Measurements from ENCODE around the gene TDP2. TPM values are rescaled to one million over a fixed set of nuclear protein-coding genes. Genes with fewer than 3 reads are reported as not detected.

The TDP2 gene
- total RNA-seq, 1 experiment from 2014 or later, result 33.6 TPM

GRCh38 chr6:24621626-24622289 lies 44.9 kb downstream of the TDP2 start:
- POLR2A ChIA-PET, result no interaction called here
- ATAC-seq, result no peak
- no peaks in the 10 kb centered on the region for H3K9me3 ChIP-seq (ENCODE audit: control insufficient read depth, insufficient read depth, low read depth, low read length)
- intact Hi-C loops (cut with micrococcal nuclease; ENCODE audit: unreplicated experiment), result no loop called here
- DNase-seq (ENCODE audit: low read depth, low spot score), result no peak
- CTCF ChIA-PET, result no interaction called here
- no peak overlapping the region for H3K27ac ChIP-seq (ENCODE audit: low read length)
- TF ChIP-seq TCF7L2 (IDR thresholded peaks at IDR 0.05; ENCODE audit: low read depth, low read length), result no peak
- no peak for TF ChIP-seq SIN3A (IDR thresholded peaks at IDR 0.05; ENCODE audit: borderline replicate concordance, insufficient read depth, low read depth, low read length)
- no peak for TF ChIP-seq POLR2AphosphoS5 (IDR thresholded peaks at IDR 0.05; ENCODE audit: low read depth, low read length)
- no peak for TF ChIP-seq CTCF (IDR thresholded peaks at IDR 0.05)
- no peak for TF ChIP-seq REST (IDR thresholded peaks at IDR 0.05; ENCODE audit: insufficient read depth in 1 of 2, low read depth in 2 of 2, low read length in 1 of 2)
- BruUV-seq (replicated peaks), result no TSS peak
- H3K4me3 ChIP-seq (ENCODE audit: low read depth in 2 of 2, low read length in 2 of 2), result no peak overlapping the region
- in situ Hi-C loops (cut with HindIII; ENCODE audit: low pct_unique_long_range_greater_than_20kb, low sequenced_read_pairs), result no loop called here
- no peaks in the 10 kb centered on the region for H3K27me3 ChIP-seq (ENCODE audit: control insufficient read depth, insufficient read depth, low read length)
- no peaks in the 10 kb centered on the region for H3K4me1 ChIP-seq (ENCODE audit: control insufficient read depth, insufficient read depth, low read length)
- H3K36me3 ChIP-seq (ENCODE audit: control insufficient read depth, insufficient read depth, low read length), result no peaks in the 10 kb centered on the region

GRCh38 chr6:24620637-24621036 lies 46.1 kb downstream of the TDP2 start:
- H3K4me3 ChIP-seq (ENCODE audit: low read depth in 2 of 2, low read length in 2 of 2), result no peak overlapping the region
- ATAC-seq, result no peak
- H3K4me1 ChIP-seq (ENCODE audit: control insufficient read depth, insufficient read depth, low read length), result no peaks in the 10 kb centered on the region
- no peaks in the 10 kb centered on the region for H3K36me3 ChIP-seq (ENCODE audit: control insufficient read depth, insufficient read depth, low read length)
- ChIA-PET CTCF (no interaction called here), POLR2A (no interaction called here)
- TF ChIP-seq CTCF (IDR thresholded peaks at IDR 0.05) (no peak), SIN3A (IDR thresholded peaks at IDR 0.05; ENCODE audit: borderline replicate concordance, insufficient read depth, low read depth, low read length) (no peak), POLR2AphosphoS5 (IDR thresholded peaks at IDR 0.05; ENCODE audit: low read depth, low read length) (no peak), TCF7L2 (IDR thresholded peaks at IDR 0.05; ENCODE audit: low read depth, low read length) (no peak), REST (IDR thresholded peaks at IDR 0.05; ENCODE audit: insufficient read depth in 1 of 2, low read depth in 2 of 2, low read length in 1 of 2) (no peak)
- intact Hi-C loops (cut with micrococcal nuclease; ENCODE audit: unreplicated experiment) (no loop called here), in situ Hi-C loops (cut with HindIII; ENCODE audit: low pct_unique_long_range_greater_than_20kb, low sequenced_read_pairs) (no loop called here)
- BruUV-seq (replicated peaks), result no TSS peak
- no peaks in the 10 kb centered on the region for H3K9me3 ChIP-seq (ENCODE audit: control insufficient read depth, insufficient read depth, low read depth, low read length)
- DNase-seq (ENCODE audit: low read depth, low spot score), result no peak
- H3K27me3 ChIP-seq (ENCODE audit: control insufficient read depth, insufficient read depth, low read length), result no peaks in the 10 kb centered on the region
- no peak overlapping the region for H3K27ac ChIP-seq (ENCODE audit: low read length)
